ENCODE measurements around the gene CEP55.

- TF ChIP-seq POLR2A (IDR thresholded peaks at IDR 0.05; ENCODE audit: low read length) (no peak), GATA1 (IDR thresholded peaks at IDR 0.05; ENCODE audit: low read depth, low read length) (no peak)
Measured at GRCh38 chr10:93462371-93462770, 34.0 kb upstream of the CEP55 start.

Measured in erythroblast (primary cell).